ENCODE data around the gene FHOD3.

GRCh38 chr18:36752929-36753865 is 455.7 kb downstream of the FHOD3 start:
- no peak for TF ChIP-seq POLR2A (IDR thresholded peaks at IDR 0.05)
- no peak for TF ChIP-seq CTCF (IDR thresholded peaks at IDR 0.05 in 8 of 11, conservative IDR thresholded peaks at IDR 0.05 in 3 of 11)
- no peak for TF ChIP-seq POLR2AphosphoS5 (IDR thresholded peaks at IDR 0.05)

Measured in spleen (tissue), 7 donors.